ENCODE data around the gene POLR2H. TPM values are rescaled to one million over a fixed set of nuclear protein-coding genes. Genes with fewer than 3 reads are reported as not detected.

POLR2H gene
- total RNA-seq, 4 donors from 2014 or later: 90.8 to 307 (median 239) TPM

GRCh38 chr3:184388164-184388935 lies 26.8 kb downstream of the POLR2H start:
- H3K4me1 ChIP-seq: no peaks in the 10 kb centered on the region
- no peak for DNase-seq
- H3K27me3 ChIP-seq: no peaks in the 10 kb centered on the region
- no peak overlapping the region for H3K4me3 ChIP-seq
- TF ChIP-seq POLR2A (IDR thresholded peaks at IDR 0.05) (no peak), CTCF (IDR thresholded peaks at IDR 0.05) (no peak)
- no peaks in the 10 kb centered on the region for H3K36me3 ChIP-seq
- no peaks in the 10 kb centered on the region for H3K9me3 ChIP-seq
- no peak overlapping the region for H3K27ac ChIP-seq

- H3K4me1 ChIP-seq: no peaks in the 10 kb centered on the region
These were observed 27.4 kb downstream of the POLR2H start for GRCh38 chr3:184388936-184389230.

GRCh38 chr3:184389384-184389783 lies 27.9 kb downstream of the POLR2H start:
- Histone ChIP-seq H3K36me3 (no peaks in the 10 kb centered on the region), H3K27ac (no peak overlapping the region), H3K9me3 (no peaks in the 10 kb centered on the region), H3K4me1 (no peaks in the 10 kb centered on the region), H3K27me3 (no peaks in the 10 kb centered on the region), H3K4me3 (no peak overlapping the region)
- no peak for DNase-seq
- TF ChIP-seq CTCF (IDR thresholded peaks at IDR 0.05) (no peak), POLR2A (IDR thresholded peaks at IDR 0.05) (no peak)

More at GRCh38 chr3:184388936-184389230, 27.4 kb downstream of the POLR2H start:
- no peaks in the 10 kb centered on the region for H3K9me3 ChIP-seq
- H3K36me3 ChIP-seq: no peaks in the 10 kb centered on the region
- no peak overlapping the region for H3K4me3 ChIP-seq
- DNase-seq: no peak
- no peaks in the 10 kb centered on the region for H3K27me3 ChIP-seq
- TF ChIP-seq POLR2A (IDR thresholded peaks at IDR 0.05) (no peak), CTCF (IDR thresholded peaks at IDR 0.05) (no peak)
- H3K27ac ChIP-seq: no peak overlapping the region

GRCh38 chr3:184389935-184390528 lies 28.5 kb downstream of the POLR2H start:
- TF ChIP-seq POLR2A (IDR thresholded peaks at IDR 0.05) (no peak), CTCF (IDR thresholded peaks at IDR 0.05) (no peak)
- no peak for DNase-seq
- Histone ChIP-seq H3K27ac (no peak overlapping the region), H3K4me1 (no peaks in the 10 kb centered on the region), H3K9me3 (no peaks in the 10 kb centered on the region), H3K36me3 (no peaks in the 10 kb centered on the region), H3K4me3 (no peak overlapping the region), H3K27me3 (no peaks in the 10 kb centered on the region)

- no peaks in the 10 kb centered on the region for H3K36me3 ChIP-seq
- H3K4me3 ChIP-seq: no peak overlapping the region
- no peaks in the 10 kb centered on the region for H3K9me3 ChIP-seq
- no peak overlapping the region for H3K27ac ChIP-seq
- no peak for DNase-seq
- H3K4me1 ChIP-seq: no peaks in the 10 kb centered on the region
- TF ChIP-seq POLR2A (IDR thresholded peaks at IDR 0.05) (no peak), CTCF (IDR thresholded peaks at IDR 0.05) (no peak)
- H3K27me3 ChIP-seq: no peaks in the 10 kb centered on the region
These were observed 29.8 kb downstream of the POLR2H start for GRCh38 chr3:184391266-184391665.
